Measurements from ENCODE around the gene ENHO.

Gene ENHO

GRCh38 chr9:34522091-34522887 lies 501 bp downstream of the ENHO start:
- no peak for DNase-seq

GRCh38 chr9:34521406-34522045 lies 1.3 kb downstream of the ENHO start:
- no peak for DNase-seq

DNA sequence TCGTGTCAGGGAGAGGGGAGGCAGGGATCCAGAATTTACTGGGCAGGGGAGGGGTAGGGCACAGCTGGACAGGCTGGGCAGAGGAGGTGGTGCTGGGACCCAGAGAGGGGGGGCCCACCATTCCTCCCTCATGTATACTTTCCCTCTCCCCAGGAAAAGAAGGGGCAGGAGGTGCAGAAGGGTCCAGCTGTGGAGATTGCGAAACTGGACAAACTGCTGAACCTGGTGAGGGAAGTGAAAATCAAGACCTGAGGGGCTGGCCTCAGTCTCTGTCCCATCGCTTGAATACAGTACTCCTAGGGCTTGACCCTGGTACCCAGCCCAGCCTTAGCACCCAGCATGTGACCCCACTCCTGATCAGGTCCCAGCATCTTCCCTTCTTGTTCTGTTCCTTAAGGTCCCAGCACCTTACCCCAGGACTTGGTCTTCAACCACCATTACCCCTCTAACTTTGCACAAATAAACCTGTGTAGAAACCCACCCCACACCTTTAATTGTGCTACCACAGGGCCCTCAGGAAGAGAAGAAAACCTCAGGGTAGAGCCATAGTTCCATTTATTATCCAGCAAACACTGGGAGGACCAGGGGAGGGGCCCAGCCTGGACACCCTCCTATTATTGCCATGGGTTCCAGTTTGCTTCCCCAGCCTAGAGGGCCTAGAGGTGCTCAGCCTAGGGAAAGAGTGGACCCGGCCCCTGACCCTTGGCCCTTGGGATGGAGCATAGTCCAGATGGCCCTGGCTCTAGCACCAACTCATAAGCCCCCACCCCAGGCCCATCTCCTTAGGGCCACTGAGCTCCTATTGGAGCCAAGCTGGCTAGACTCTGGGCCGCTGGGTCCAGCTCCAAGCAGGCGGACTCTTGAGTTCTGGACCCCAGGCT lies 2.0 kb downstream of the ENHO start:
- no peak for DNase-seq

GRCh38 chr9:34520096-34520495 lies 2.7 kb downstream of the ENHO start:
- DNase-seq, result no peak

- DNase-seq, result no peak
These were observed 3.3 kb downstream of the ENHO start for GRCh38 chr9:34519321-34520020.

GRCh38 chr9:34518896-34519295 lies 3.9 kb downstream of the ENHO start:
- DNase-seq, result no peak

DNA sequence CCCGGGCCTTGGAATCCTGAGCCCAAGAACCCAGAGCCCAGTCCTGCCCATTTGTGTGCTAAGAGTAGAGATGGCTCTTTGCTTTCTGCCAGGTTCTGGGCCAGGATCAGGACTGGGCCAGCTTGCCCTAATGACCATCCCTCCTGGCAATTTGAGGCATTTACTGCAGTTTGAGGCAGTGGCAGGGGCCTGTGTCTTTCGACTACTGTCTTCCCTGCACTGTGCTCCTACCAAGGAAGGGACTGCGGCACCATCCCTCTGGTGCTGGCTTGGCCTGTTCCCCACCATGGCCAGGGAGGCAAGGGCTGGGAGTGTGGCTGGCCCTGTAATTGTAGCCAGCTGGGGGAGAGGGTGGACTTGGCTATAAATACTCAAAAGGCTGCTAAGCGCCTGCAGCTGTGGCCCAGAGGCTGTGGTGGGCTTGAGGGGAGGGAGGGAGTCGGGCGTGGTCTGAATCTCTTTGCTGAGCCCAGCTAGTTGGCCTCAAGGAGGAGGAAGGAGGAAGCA lies 4.6 kb downstream of the ENHO start:
- DNase-seq, result no peak

DNA sequence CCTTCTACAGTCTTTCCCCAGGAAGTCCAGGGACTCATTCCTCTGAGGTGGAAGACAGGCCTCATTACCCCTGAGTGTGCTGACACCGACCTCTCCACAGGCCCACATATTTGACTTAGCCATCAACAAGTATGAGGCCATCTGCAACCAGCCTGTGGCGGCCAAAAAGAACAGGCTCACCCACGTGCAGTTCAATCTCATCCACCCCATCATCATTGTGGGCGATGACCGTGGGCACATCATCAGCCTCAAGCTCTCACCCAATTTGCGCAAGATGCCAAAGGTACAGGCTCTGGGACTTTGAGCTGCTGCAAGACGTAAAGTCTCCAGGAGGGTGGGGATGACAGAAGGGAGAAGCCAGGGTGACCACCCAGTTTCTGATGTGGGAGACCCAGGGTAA lies 5.6 kb downstream of the ENHO start:
- DNase-seq, result no peak

DNA sequence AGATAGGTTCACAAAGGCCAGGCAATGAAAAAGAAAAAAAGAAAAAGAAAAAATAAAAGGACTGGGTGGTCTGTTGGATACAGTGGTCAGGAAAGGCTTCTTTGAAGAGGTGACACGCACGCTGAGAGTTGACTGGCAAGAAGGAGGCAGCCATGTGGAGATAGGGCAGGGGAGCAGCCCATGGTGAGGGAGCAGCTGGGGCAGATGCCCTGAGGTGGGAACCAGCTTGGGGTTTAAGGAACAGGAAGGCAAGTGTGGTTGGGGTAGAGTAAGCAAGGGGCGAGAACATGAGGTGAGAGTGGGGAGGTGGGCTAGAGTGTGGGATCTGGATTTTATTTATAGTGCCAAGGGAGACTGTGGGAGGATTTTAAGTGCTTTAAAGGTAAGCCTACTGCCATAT lies 6.8 kb downstream of the ENHO start:
- no peak for DNase-seq

GRCh38 chr9:34514816-34515215 lies 8.0 kb downstream of the ENHO start:
- DNase-seq, result no peak

GRCh38 chr9:34514401-34514800 lies 8.4 kb downstream of the ENHO start:
- no peak for DNase-seq

DNA sequence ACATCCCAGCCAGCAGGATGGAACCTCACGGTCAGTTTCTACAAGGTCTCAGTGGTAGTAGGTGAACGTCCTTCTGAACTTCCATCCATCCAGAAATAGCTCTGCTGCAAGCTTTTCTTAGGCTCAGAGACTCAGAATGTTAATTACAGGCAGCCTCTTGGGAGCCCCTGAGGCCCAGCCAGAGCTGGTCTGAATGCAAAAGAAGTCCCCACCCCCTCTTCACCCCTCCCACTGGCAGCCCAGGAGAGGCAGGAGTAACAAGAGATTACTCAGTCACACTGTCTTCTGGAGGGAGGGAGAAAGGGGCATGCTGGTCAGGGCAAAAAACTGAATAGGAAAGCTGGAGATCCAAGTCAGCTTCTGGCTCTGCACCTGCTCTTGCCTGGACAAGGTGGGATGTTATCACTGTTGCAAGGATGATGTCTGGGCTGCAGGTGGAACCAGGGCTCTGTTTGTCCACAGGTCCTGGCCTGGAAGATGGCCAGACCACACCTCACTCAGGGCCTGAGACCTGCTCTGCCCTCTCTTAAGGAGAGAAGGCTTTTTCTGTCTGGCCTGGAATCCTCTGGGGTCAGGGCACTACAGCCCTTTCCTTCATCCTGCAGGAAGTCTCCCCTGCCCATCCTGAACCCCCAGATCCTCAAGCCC lies 9.1 kb downstream of the ENHO start:
- DNase-seq, result no peak

DNA sequence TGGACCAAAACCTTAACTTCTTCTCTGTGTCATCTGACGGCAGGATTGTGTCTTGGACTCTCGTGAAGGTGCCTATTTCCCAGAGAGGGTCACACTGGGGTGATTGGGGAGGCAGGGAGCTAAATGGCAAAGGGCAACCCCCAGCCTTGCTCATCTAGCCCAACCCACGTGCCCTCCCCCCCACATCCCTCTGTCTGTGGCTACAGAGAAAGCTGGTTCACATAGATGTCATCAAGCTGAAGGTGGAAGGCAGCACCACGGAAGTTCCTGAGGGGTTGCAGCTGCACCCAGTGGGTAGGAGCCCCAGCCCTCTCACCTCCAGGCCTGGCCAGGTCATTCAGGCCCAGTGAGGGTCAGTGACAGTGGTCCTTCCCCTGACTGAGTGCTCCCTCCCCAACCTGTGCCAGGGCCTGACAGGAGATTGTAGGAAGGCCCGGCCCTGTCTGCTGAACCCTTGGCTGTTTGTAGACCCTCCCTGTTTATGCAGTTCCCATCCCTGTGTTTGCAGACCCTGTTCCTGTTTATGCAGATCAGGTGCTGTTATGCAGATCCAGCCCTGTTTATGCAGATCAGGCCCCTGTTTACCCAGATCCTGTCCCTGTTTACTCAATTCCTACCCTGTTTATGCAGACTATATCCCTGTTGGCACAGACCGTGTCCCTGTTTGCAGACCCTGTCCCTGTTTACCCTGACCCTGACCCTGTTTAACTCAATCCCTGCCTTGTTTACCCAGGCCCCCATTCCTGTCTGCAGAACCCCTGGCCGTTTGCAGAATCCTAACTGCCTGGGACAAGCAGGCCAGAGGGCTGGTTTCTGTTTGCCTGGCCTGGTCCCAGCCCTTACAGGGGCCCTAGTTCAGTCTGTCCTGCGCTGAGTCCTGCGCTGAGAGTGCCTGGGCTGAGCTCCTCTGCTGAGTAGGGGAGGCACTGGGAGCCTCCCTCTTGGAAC lies 10.4 kb downstream of the ENHO start:
- DNase-seq, result no peak

- no peak for DNase-seq
These were observed 12.0 kb downstream of the ENHO start for GRCh38 chr9:34510497-34511468.

DNA sequence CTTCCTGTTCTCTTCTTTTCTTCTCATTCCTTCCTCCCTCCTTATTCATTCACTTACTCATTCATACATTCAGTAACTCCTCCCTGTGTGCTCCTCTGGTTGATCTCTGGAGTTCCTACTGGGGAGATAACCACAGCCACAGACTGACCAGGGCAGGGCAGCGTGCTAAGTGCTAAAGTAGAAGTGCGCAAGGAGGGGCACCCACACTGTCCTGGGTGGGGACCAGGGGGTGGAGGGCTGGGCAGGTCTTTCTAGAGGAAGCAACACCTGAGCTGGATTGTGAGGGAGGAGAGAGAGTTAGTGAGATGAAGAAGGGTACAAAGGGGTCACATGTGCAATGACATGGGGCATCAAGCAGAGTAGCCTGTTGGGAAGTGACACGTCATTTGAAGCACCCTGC lies 13.8 kb downstream of the ENHO start:
- DNase-seq, result no peak

GRCh38 chr9:34508463-34508862 lies 14.3 kb downstream of the ENHO start:
- no peak for DNase-seq

DNA sequence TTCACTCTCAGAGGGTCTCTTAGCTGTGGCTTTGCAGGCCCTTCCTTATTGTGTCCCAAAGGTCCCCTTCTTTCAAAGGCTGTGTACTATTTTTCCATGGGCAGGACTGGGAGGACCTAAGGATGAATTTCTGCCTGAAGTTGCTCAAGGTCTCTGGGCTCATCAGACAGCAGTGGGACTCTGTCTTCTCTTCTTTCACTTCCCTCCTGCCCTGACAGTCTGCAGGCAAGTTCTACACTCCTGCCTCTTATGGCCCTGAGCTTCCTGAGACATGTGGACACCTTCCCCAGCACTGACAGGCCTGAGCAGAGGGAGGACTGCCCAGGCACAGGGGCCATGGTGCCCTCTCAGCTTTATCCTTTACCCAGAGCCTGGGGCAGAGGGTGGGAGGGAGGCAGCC lies 14.8 kb downstream of the ENHO start:
- no peak for DNase-seq

DNA sequence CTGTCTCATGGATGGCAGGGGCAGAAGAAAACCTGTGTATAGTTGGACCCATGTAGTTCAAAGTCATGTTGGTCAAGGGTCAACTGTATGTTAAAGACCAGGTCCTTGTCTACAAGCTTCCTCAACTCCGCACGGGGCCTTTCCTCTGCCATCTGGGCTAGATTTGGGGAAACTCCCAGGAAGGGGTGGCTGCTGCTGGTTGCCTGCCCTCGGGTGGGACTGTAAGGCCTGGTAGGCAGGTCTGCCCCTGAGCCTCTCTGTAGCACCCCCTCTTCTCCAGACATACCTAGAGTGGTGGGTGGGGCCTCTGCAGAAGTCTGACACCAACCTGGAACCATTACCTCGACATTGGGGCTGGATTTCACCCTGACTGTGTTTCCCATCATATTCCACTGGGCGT lies 15.2 kb downstream of the ENHO start:
- no peak for DNase-seq

DNA sequence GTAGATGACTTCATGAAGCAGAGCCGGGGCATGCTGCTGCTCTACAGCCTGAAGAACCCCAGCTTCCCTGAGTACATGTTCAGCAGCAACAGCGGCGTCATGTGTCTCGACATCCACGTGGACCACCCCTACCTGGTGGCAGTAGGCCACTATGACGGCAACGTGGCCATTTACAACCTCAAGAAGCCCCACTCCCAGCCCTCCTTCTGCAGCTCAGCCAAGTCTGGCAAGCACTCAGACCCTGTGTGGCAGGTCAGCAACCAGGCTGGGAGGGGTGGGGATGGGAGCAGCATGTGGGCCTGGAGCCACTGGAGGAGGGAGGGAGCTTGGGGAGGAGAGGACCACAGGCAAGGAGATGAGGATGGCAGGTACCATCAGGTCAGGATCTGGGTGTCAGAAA lies 16.2 kb downstream of the ENHO start:
- no peak for DNase-seq
